Left ventricle myocardium inferior (tissue), 1 donor: ENCODE results near the gene SEBOX. TPM values are rescaled to one million over a fixed set of nuclear protein-coding genes. Genes with fewer than 3 reads are reported as not detected.
A peak's percentile ranks its signal among the peaks of the same experiment; 100 is the strongest.

Source experiments
- DNase-seq: peaks from one replicate; pipeline ENCODE4 v3.0.0-alpha.2; 2020
- H3K27ac ChIP-seq: fragments of 200-600 bp; replicated peaks from 2 replicates; pipeline ENCODE4 v1.8.0; 2021
- H3K27me3 ChIP-seq: fragments of 200-600 bp; 2 replicates; pipeline ENCODE4 v1.8.0; 2021; ENCODE audit warnings: low read depth
- H3K36me3 ChIP-seq: fragments of 200-600 bp; 2 replicates; pipeline ENCODE4 v1.8.0; 2021
- H3K4me1 ChIP-seq: fragments of 200-600 bp; 2 replicates; pipeline ENCODE4 v1.8.0; 2021
- H3K4me3 ChIP-seq: fragments of 200-600 bp; 2 replicates; pipeline ENCODE4 v1.8.0; 2021; ENCODE audit warnings: mild to moderate bottlenecking, moderate library complexity
- H3K9me3 ChIP-seq: fragments of 200-600 bp; replicated peaks from 2 replicates; pipeline ENCODE4 v1.8.0; 2021
- intact Hi-C: fragments of 100-400 bp; cut with micrococcal nuclease; formaldehyde crosslinking; loops from one replicate; pipeline ENCODE4 v1.11.0; 2022
- total RNA-seq: library from RNA; stranded (reverse); fragmentation: NEBNext Ultra II Directional; extraction: Animal tissue kit (Norgen Biotek cat#: 25700); gene quantifications from one replicate; pipeline ENCODE4 v1.2.1, GENCODE V29; 2021
- TF ChIP-seq, protein P1 (sequence below): fragments of 200-600 bp; IDR thresholded peaks from 2 replicates; pipeline ENCODE4 v1.8.0; 2021; ENCODE audit warnings: antibody characterized with exemption, mild to moderate bottlenecking, borderline replicate concordance
- donor health status: DM: no; HTN: yes; CAD: no; lungs with severe emphysema.

SEBOX gene
- total RNA-seq, 1 donor from 2014 or later, result not detected

DNA sequence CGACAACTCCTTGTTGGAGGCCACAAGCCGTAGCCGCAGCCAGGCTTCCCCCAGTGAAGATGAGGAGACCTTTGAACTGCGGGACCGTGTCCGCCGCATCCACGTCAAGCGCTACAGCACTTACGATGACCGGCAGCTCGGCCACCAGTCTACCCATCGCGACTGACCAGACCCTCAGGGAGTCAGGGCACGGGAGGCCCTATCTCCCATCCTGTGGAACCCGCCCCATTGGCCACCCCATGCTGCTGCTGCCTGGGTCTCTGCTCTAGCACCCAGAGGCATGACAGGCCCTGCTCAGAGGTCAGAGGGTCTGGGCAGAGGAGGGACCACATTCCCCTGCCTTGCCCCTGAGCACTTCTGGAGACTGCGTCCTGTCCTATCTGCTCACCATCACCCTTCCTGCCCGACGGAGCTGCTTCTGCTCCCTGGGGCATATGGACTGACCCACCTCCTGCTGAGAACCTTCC lies 20.5 kb downstream of the SEBOX start:
- Histone ChIP-seq H3K27me3 (no peaks in the 10 kb centered on the region), H3K4me3 (no peak overlapping the region), H3K27ac (peak overlapping the region; percentile 44), H3K4me1 (peaks cover 77% of the 10 kb centered on the region), H3K36me3 (peaks cover 98% of the 10 kb centered on the region), H3K9me3 (no peaks in the 10 kb centered on the region)
- TF ChIP-seq, protein P1, sequence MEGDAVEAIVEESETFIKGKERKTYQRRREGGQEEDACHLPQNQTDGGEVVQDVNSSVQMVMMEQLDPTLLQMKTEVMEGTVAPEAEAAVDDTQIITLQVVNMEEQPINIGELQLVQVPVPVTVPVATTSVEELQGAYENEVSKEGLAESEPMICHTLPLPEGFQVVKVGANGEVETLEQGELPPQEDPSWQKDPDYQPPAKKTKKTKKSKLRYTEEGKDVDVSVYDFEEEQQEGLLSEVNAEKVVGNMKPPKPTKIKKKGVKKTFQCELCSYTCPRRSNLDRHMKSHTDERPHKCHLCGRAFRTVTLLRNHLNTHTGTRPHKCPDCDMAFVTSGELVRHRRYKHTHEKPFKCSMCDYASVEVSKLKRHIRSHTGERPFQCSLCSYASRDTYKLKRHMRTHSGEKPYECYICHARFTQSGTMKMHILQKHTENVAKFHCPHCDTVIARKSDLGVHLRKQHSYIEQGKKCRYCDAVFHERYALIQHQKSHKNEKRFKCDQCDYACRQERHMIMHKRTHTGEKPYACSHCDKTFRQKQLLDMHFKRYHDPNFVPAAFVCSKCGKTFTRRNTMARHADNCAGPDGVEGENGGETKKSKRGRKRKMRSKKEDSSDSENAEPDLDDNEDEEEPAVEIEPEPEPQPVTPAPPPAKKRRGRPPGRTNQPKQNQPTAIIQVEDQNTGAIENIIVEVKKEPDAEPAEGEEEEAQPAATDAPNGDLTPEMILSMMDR, result no peak
- no peak for DNase-seq
- intact Hi-C loops, result no loop called here

DNA sequence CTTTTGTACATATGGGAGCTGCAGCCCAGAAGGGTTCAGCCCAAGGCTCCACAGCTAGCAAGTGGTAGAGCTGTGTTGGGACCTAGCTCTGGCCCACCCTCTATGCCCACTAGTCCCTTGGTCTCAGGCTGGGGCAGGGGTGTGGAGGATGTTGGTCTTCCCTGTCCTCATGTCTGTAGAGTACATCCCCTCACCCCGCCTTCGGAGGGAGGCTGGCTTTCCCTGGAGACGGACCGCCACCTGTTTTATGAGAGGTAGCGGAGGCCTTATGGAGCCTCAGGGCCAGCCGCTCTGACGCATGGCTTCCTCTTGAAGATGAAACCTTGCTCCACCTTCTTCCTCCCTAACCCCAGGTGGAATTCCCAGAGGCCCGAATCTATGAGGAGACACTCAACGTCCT lies 21.0 kb downstream of the SEBOX start:
- peak overlapping the region; percentile 44 for H3K27ac ChIP-seq
- H3K9me3 ChIP-seq, result no peaks in the 10 kb centered on the region
- intact Hi-C loops, result no loop called here

GRCh38 chr17:28343491-28343932 lies 21.5 kb downstream of the SEBOX start:
- TF ChIP-seq, protein P1, result no peak
- Histone ChIP-seq H3K27me3 (no peaks in the 10 kb centered on the region), H3K4me3 (no peak overlapping the region), H3K36me3 (peaks cover 92% of the 10 kb centered on the region), H3K4me1 (peaks cover 79% of the 10 kb centered on the region), H3K27ac (peak overlapping the region; percentile 44), H3K9me3 (no peaks in the 10 kb centered on the region)
- no peak for DNase-seq
- intact Hi-C loops, result no loop called here

More for the DNA sequence above, 21.0 kb downstream of the SEBOX start:
- no peaks in the 10 kb centered on the region for H3K27me3 ChIP-seq
- DNase-seq, result no peak
- H3K4me1 ChIP-seq, result peaks cover 77% of the 10 kb centered on the region
- H3K4me3 ChIP-seq, result no peak overlapping the region
- H3K36me3 ChIP-seq, result peaks cover 97% of the 10 kb centered on the region
- TF ChIP-seq, protein P1, result no peak

- no peak overlapping the region for H3K27ac ChIP-seq
- no peak for DNase-seq
- H3K4me1 ChIP-seq, result peaks cover 80% of the 10 kb centered on the region
- no peak overlapping the region for H3K4me3 ChIP-seq
- intact Hi-C loops, result no loop called here
- H3K36me3 ChIP-seq, result peaks cover 80% of the 10 kb centered on the region
- TF ChIP-seq, protein P1, result no peak
- H3K27me3 ChIP-seq, result no peaks in the 10 kb centered on the region
- no peaks in the 10 kb centered on the region for H3K9me3 ChIP-seq
These were observed 22.7 kb downstream of the SEBOX start for GRCh38 chr17:28342313-28342712.

DNA sequence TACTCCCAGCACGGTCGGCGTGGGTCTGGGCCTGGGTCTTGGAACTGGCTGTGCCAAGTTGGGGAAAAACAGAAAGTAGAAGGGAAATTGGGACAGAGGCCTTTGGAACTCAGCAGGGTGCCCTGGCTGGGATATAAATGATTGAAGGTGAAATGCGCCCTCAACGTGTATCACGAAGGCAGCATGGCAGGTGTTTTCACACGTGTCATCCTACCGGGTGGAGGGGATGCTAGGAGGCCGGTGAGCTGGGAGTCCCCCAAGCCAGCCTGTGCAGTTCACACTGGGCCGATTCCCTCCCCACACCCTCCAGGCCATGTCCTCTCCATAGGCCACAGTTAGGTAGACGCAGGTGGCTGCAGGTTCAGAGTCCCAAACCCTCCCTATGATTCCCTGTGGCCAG lies 23.5 kb downstream of the SEBOX start:
- Histone ChIP-seq H3K27me3 (no peaks in the 10 kb centered on the region), H3K4me1 (peaks cover 80% of the 10 kb centered on the region), H3K27ac (no peak overlapping the region), H3K36me3 (peaks cover 72% of the 10 kb centered on the region), H3K9me3 (no peaks in the 10 kb centered on the region), H3K4me3 (no peak overlapping the region)
- no peak for DNase-seq
- TF ChIP-seq, protein P1, result no peak
- intact Hi-C loops, result no loop called here
